Glomerular endothelial cell (primary cell): ENCODE measurements around the gene SIRPD. TPM values are rescaled to one million over a fixed set of nuclear protein-coding genes. Genes with fewer than 3 reads are reported as not detected.
"Not testable (repeated sequence)": the region's sequence is repeated elsewhere in the genome, so short reads cannot be mapped to it uniquely, and the experiment has no call there.

Experiments
- DNase-seq: peaks from one replicate; pipeline ENCODE4 v3.0.0-alpha.2; 2011; ENCODE audit warnings: low read depth, low spot score; ENCODE audit errors: extremely low read depth
- total RNA-seq: library from RNA; depleted of rRNA; stranded (reverse); fragments of >200 nt; gene quantifications from 2 replicates; pipeline ENCODE4 v1.2.3, GENCODE V29; 2015

SIRPD gene
- 0.19 TPM in 1 of 2 replicates, not detected in the other for total RNA-seq

- DNase-seq: no peak
Observed at GRCh38 chr20:1557605-1558004, at the start of gene SIRPD. TSS of gene SIRPD (minus strand) at chr20:1557705. CDS start at chr20:1557653, 52 bp downstream.

- DNase-seq: no peak
Observed at GRCh38 chr20:1600736-1601135, 43.2 kb upstream of the SIRPD start.

DNA sequence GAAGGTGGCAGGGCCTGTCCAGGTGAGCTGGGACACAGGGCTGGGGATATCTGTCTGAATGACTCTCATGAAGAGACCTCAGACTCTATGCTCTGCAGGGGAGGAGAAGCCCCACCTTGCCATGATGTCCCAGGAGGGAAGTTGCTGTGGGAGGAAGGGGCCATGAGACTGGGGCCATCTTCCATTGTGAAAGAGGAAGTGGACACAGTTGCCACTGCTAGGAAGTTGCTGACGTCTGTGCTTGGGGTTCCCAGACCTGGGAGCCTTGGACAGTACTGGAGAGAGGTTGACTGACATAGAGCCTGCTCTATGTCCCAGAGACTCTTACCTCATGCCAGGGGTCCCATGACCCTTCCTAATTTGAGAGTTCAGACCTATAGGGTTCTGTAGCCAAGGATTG, 37.8 kb upstream of the SIRPD start:
- DNase-seq: no peak

DNA sequence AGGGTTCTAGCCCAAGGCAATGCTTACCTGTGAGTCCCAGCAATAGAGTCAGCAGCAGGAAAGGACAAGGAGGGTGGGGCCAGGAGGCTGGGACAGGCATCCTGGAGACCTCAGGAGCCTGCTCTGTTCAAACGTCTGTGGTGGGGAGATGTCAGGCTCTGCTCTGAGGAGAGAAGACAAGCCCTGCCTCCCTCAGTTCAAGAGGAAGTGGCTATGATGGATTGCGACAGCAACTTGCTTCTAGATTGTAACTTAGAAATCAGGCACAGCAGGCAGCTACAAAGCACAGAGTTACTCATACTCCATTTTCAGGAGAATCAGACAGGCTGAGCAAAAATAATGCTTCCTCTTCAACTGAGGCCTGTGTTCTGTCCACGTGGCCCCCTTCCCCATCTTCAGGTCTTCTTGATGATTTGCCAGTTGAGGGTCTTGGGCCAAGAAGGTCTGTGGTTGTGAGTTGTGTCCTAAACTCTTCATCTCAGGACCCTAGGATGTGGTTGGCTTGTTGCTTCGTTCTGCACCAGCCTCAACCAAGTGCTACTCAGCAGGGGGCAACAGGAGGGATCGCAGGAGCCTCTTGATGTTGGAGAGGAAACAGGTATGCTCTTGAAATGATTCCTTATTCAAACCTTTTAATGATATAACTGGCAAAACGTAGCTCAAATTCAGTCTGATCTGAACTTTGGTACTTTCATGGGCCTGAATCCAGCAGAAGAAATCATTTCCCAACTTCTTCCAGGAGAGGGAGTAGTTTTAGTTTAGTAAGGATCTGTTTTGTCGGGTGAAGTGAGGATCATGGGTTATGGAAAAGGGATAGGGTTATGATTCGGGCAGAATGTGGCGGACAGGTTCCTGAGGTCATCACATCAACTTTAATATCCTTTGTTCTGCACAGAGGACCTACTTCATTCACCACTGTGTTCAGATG, 31.3 kb upstream of the SIRPD start:
- no peak for DNase-seq

GRCh38 chr20:1587781-1588532, 30.5 kb upstream of the SIRPD start:
- DNase-seq: no peak

- no peak for DNase-seq
Observed at GRCh38 chr20:1579488-1579887, 22.0 kb upstream of the SIRPD start.

DNA sequence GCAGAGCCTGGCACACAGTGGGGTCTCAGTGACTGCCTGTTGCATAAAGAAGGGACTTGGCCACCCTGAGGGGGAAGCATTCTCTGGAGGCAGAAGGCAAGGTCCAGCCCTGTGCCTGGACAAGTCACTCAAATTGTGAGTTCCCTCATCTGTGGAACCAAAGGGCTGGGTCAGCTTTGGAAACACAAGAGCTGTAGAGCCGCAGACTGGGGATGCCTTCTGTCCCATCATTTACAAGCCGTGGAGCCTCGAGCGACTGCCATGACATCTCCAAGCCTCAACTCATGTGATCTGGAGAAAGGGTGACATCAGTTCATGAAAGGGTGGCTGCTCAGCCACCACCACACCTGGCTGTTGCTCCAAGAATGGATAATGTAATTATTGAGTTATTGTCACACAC, 20.4 kb upstream of the SIRPD start:
- no peak for DNase-seq

GRCh38 chr20:1577313-1577712, 19.8 kb upstream of the SIRPD start:
- not testable (repeated sequence) for DNase-seq

DNA sequence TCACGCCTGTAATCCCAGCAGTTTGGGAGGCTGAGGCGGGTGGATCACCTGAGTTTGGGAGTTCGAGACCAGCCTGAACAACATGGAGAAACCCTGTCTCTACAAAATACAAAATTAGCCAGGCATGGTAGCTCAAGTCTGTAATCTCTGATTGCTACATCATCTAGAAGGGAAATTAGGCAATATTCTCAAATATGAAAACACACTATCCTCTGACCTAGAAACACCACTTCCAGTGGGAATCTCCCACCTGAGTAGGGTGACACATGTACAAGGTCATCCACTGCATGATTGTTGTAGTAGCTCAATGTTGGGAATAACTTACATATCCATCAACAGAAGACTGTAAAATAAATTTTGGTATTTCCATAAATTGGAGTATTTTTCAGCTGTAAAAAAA, 19.1 kb upstream of the SIRPD start:
- DNase-seq: no peak

DNA sequence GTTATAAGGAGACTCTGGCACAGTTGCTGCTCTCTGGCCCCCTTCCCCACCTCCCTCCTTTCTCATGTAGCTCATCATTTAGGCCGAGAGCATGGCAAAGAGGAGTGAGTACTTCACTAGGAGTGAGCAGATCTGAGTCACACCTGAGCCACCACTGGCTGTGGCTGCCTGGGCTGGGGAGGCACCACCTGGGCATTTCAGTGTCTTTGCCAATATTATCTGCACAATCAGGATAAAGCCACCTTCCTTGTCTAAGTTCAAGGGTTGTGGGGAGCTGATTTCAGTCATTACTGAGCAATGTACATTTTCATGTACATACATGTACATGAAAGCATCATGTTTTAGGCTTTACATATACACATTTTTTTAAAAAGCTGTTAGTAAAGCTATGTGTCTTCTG, 18.5 kb upstream of the SIRPD start:
- not testable (repeated sequence) for DNase-seq

DNA sequence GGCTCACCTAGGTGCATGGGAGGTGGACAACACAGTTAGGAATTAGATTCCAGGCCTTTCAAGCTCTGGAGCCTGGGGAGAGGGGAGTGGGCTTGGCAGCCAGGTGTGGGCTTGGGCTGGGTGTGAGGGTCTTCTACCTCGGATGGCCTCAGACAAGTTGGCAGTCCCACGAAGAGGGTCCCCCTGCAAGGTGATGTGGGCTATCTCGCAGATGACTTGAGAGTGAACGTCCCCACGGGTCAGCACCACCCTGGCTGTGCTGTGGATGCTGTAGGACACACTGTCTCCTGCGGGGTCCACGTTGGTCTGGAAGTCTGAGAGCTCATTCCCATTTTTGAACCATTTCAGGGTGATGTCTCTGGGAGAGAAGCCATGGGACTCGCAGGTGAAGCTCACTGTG, 14.1 kb upstream of the SIRPD start:
- DNase-seq: not testable (repeated sequence)

DNA sequence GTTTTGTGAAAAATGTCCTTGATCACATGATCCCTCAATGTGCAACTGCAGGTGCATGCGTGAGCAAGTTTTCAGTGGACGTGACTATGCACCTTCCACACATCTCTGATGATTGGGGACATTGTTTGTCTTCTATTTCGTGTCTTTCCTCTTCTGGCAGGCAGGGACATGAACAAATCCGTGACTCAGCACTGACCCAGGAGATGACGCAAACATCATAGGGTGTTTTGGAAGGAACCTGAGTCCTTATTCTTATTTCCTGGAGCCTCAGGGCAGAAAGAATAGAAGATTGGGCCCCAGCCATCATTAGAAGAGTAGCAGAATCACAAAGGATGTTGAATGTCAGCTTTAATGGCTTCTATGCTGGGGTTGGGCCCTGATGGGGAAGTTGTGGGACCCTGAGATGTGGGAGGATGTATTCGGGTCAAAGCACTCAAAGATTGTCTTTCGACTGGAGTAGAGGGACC, 11.9 kb upstream of the SIRPD start:
- peak; percentile 7 for DNase-seq

DNA sequence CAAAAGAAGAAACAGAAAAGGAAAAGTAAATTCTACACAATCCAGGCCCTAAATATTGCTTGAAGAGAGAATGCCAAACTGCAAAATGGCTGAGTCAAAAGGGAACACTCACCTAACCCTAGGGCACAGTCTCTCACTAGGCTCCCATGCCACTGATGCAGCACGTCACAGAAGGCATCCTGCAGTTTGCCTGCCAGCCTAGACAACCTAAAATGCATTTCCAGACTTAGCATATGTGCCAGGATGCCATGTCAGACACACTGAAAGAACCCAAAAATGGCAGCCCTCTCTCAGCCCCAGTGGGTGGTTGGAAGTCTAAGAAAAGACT, 10.6 kb upstream of the SIRPD start:
- DNase-seq: no peak

GRCh38 chr20:1567392-1568162, 10.1 kb upstream of the SIRPD start:
- DNase-seq: peak; percentile 71

- DNase-seq: no peak
Observed at GRCh38 chr20:1566701-1567100, 9.2 kb upstream of the SIRPD start.

GRCh38 chr20:1565461-1565860, 8.0 kb upstream of the SIRPD start:
- no peak for DNase-seq

- DNase-seq: no peak
Observed at GRCh38 chr20:1563598-1563997, 6.1 kb upstream of the SIRPD start.

DNA sequence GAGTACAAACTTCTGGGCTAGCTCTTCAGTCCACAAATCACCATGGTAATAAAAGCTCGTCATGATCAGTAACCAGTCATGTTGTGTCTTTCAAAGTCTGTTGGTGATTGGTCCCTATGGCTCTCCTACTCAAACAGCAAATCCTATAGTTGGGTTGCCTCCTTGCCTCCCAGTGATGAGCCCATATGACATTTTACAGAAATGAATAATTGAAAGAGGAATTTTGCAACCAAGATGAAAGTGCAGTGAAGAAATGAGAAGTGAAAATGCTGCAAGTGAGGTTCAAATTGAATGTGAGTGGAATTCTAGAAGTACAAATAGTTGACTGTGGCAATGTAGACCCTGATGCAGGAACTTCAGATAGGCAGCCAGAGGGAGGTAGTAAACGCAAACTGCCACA, 5.1 kb upstream of the SIRPD start:
- no peak for DNase-seq

- DNase-seq: no peak
Observed at GRCh38 chr20:1561350-1561749, 3.8 kb upstream of the SIRPD start.

GRCh38 chr20:1555952-1556351, 1.6 kb downstream of the SIRPD start:
- no peak for DNase-seq

DNA sequence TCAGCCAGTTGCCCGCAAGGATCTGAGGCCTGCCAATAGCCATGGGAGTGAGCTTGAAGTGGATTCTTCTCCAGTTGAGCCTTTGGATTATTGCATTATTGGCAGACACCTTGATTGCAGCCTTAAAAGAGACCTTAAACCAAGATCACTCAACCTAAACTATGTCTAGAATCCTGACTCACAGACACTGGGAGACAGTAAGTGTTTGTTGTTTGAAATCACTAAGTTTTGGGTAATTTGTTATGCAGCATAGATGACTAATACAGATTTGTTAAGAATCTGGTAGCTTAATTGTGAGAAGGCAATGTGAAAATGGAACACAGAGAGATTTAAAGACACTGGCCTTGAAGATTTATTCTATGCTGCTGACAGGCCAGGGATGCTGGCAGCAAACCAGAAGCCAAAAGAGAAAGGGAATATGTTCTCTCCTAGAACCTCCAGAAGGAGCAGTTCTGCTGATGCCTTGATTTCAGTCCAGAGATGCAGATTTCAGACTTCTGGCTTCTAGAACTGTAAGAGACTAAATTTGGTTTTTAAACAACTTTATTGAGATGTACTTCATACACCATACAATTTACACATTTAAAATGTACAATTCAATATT, 17.6 kb downstream of the SIRPD start:
- DNase-seq: no peak
